SK-N-SH (cell line): ENCODE results near the gene MAPRE3. TPM values are rescaled to one million over a fixed set of nuclear protein-coding genes. Genes with fewer than 3 reads are reported as not detected.

ENCODE experiments used
- CTCF ChIA-PET: fragments of 300-600, 350-600 bp; formaldehyde crosslinking; extraction: SDS; loops from one replicate; lab custom pipeline; 2021; lab: Yijun Ruan, JAX
- POLR2A ChIA-PET: fragments of 350-600 bp; sonication (Branson Sonifier 250); formaldehyde crosslinking; extraction: SDS; loops from one replicate; lab custom pipeline; 2020; ENCODE audit warnings: antibody characterized with exemption, inconsistent platforms; lab: Yijun Ruan, JAX
- DNase-seq: peaks from one replicate; pipeline ENCODE4 v3.0.0; 2012
- H2AFZ ChIP-seq: fragments of 200-600 bp; sonication (generic); 2 replicates; pipeline ENCODE4 v1.8.1; 2016; ENCODE audit warnings: antibody characterized with exemption, mild to moderate bottlenecking, low read depth
- H3F3A ChIP-seq: fragments of 200-600 bp; sonication (generic); replicated peaks from 2 replicates; pipeline ENCODE3; 2016; ENCODE audit warnings: antibody characterized with exemption, mild to moderate bottlenecking; ENCODE audit not compliant: insufficient read depth
- H3K27ac ChIP-seq, 2 experiments: fragments of 200-500 bp in 1 of 2; fragments of 200-600 bp in 1 of 2; sonication (Bioruptor generic) in 1 of 2; sonication (generic), shearing (Covaris generic) in 1 of 2; 2 replicates each; pipeline versions ENCODE4 v1.5.1 to v1.6.1; 2014 to 2016; ENCODE audit warnings: low read depth in 2 of 2, inconsistent platforms in 1 of 2, low read length in 1 of 2, mild to moderate bottlenecking in 1 of 2, mixed read lengths in 1 of 2
- H3K27me3 ChIP-seq: fragments of 200-600 bp; sonication (generic), shearing (Covaris generic); 2 replicates; pipeline ENCODE4 v1.6.1; 2016; ENCODE audit warnings: mixed run types; ENCODE audit not compliant: insufficient read depth
- H3K36me3 ChIP-seq, 2 experiments: fragments of 200-500 bp in 1 of 2; fragments of 200-600 bp in 1 of 2; sonication (Bioruptor generic) in 1 of 2; sonication (generic) in 1 of 2; replicated peaks in 1 of 2; 2 replicates each; pipeline versions ENCODE3 to v1.5.1; 2014 to 2016; ENCODE audit warnings: low read length in 1 of 2, mild to moderate bottlenecking in 1 of 2; ENCODE audit not compliant: insufficient read depth in 2 of 2, control insufficient read depth in 1 of 2
- H3K4me1 ChIP-seq, 2 experiments: fragments of 200-500 bp in 1 of 2; fragments of 200-600 bp in 1 of 2; sonication (Bioruptor generic) in 1 of 2; sonication (generic), shearing (Covaris generic) in 1 of 2; 2 replicates each; pipeline versions ENCODE4 v1.5.1 to v1.6.1; 2014 to 2016; ENCODE audit warnings: low read depth in 1 of 2, low read length in 1 of 2, mixed run types in 1 of 2; ENCODE audit not compliant: insufficient read depth in 2 of 2, control insufficient read depth in 1 of 2
- H3K4me2 ChIP-seq: fragments of 200-600 bp; sonication (generic), shearing (Covaris generic); 2 replicates; pipeline ENCODE4 v1.6.1; 2017; ENCODE audit warnings: mixed run types
- H3K4me3 ChIP-seq, 2 experiments: fragments of 200-500 bp in 1 of 2; fragments of 200-600 bp in 1 of 2; sonication (Bioruptor generic) in 1 of 2; sonication (generic), shearing (Covaris generic) in 1 of 2; 2 replicates each; pipeline versions ENCODE4 v1.5.1 to v1.8.1; 2014 to 2016; ENCODE audit warnings: low read depth in 2 of 2, inconsistent platforms in 1 of 2, low read length in 1 of 2, mild to moderate bottlenecking in 1 of 2, mixed read lengths in 1 of 2, moderate library complexity in 1 of 2
- H3K79me2 ChIP-seq: fragments of 200-600 bp; sonication (generic); 2 replicates; pipeline ENCODE4 v1.8.1; 2017; ENCODE audit warnings: mild to moderate bottlenecking; ENCODE audit not compliant: insufficient read depth
- H3K9ac ChIP-seq: fragments of 200-600 bp; sonication (generic); 2 replicates; pipeline ENCODE4 v1.6.1; 2017; ENCODE audit warnings: mixed run types
- H3K9me2 ChIP-seq: fragments of 200-600 bp; sonication (generic); 2 replicates; pipeline ENCODE4 v1.6.1; 2017; ENCODE audit warnings: mixed run types
- H3K9me3 ChIP-seq: fragments of 200-600 bp; sonication (generic); 2 replicates; pipeline ENCODE4 v1.6.1; 2017; ENCODE audit warnings: mixed run types, mild to moderate bottlenecking, moderate library complexity
- H4K20me1 ChIP-seq: fragments of 200-600 bp; sonication (generic); 2 replicates; pipeline ENCODE4 v1.6.1; 2017; ENCODE audit warnings: mild to moderate bottlenecking, mixed run types; ENCODE audit not compliant: insufficient read depth
- ELF1 ChIP-seq: IDR thresholded peaks from 2 replicates; pipeline ENCODE4 v1.4.0; 2012
- EZH2phosphoT487 ChIP-seq: fragments of 200-600 bp; sonication (generic); IDR thresholded peaks from 2 replicates; pipeline ENCODE4 v1.6.1; 2017; ENCODE audit warnings: low read depth, mixed run types, mild to moderate bottlenecking, antibody characterized with exemption, moderate library complexity, borderline replicate concordance
- JUND ChIP-seq: IDR thresholded peaks from 2 replicates; pipeline ENCODE4 v1.4.0; 2012
- MXI1 ChIP-seq: IDR thresholded peaks from 2 replicates; pipeline ENCODE4 v1.6.1; 2012; ENCODE audit warnings: mild to moderate bottlenecking, low read depth, low read length, improper control_type of control experiment
- POLR2AphosphoS5 ChIP-seq: IDR thresholded peaks from 2 replicates; pipeline ENCODE4 v1.6.1; 2012; ENCODE audit warnings: low read depth, low read length
- TEAD4 ChIP-seq: IDR thresholded peaks from 2 replicates; pipeline ENCODE4 v1.4.0; 2012; ENCODE audit warnings: mild to moderate bottlenecking, borderline replicate concordance; ENCODE audit not compliant: insufficient read depth
- YY1 ChIP-seq: IDR thresholded peaks from 2 replicates; pipeline ENCODE4 v1.4.0; 2012; ENCODE audit warnings: low read depth, mild to moderate bottlenecking
- WGBS: methylation state at CpG from one replicate; pipeline ENCODE4 v1.1.6; 2017; ENCODE audit warnings: low lambda C conversion rate; 5-methylcytosine and 5-hydroxymethylcytosine counted together
- polyA plus RNA-seq, 3 experiments: library from polyadenylated mRNA; depleted of rRNA; stranded (reverse); fragments of >200 nt; gene quantifications; 2 replicates each; pipeline ENCODE4 v1.2.3, GENCODE V29; 2012
- TF ChIP-seq, protein P1 (sequence below): IDR thresholded peaks from 2 replicates; pipeline ENCODE4 v1.4.0; 2012; ENCODE audit warnings: low read depth
- TF ChIP-seq, protein P2 (sequence below): fragments of 150-350 bp; IDR thresholded peaks from 2 replicates; pipeline ENCODE4 v1.6.1; 2016; ENCODE audit warnings: mild to moderate bottlenecking, low read depth, low read length
- TF ChIP-seq, protein P3 (sequence below): IDR thresholded peaks from 2 replicates; pipeline ENCODE4 v1.6.1; 2012; ENCODE audit warnings: mild to moderate bottlenecking, low read depth, low read length, moderate library complexity
- TF ChIP-seq, protein P4 (sequence below): IDR thresholded peaks from 2 replicates; pipeline ENCODE4 v1.4.0; 2012; ENCODE audit warnings: low read depth, borderline replicate concordance
- TF ChIP-seq, protein P5 (sequence below): IDR thresholded peaks from 2 replicates; pipeline ENCODE4 v1.4.0; 2012; ENCODE audit warnings: low read depth, borderline replicate concordance

MAPRE3 gene
- polyA plus RNA-seq, 1 of the 3 experiments (the other 2 are of a cell fraction): 24.4 TPM

DNA sequence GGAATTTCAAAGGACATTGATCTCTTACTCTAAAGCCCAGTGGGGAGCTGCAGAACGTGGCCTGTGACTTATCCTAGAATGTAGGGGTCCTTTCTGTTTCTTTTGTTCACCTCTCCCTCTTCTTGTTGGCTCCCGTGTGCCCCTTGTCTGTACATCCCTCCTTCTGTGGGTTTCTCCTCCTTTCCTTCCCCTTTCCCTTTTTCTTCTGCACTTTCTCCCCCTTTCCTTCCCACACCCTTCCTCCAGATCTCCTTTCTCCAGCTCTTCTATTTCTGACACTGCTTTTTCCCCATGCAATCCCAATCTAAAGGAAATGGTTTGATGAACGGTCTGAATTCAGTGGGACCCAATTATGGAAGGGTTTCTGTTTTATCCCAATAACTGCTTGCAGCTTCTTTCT, 35.5 kb upstream of the MAPRE3 start:
- H3K27ac ChIP-seq: no peak overlapping the region
- H3K4me1 ChIP-seq: no peaks in the 10 kb centered on the region
- H3K79me2 ChIP-seq: no peaks in the 10 kb centered on the region
- ChIA-PET CTCF (interaction anchor here (0.9 to 16.0 kb wide), 5 partner anchors 8 to 87 kb away, joined by 3 to 677 read pairs (median 72); partner anchors contain the start of gene DPYSL5), POLR2A (no interaction called here)
- no peak overlapping the region for H3K4me2 ChIP-seq
- H4K20me1 ChIP-seq: no peaks in the 10 kb centered on the region
- no peaks in the 10 kb centered on the region for H3K36me3 ChIP-seq
- H3K9me3 ChIP-seq: no peaks in the 10 kb centered on the region
- H3K9ac ChIP-seq: no peak overlapping the region
- 46% methylated on average over 3 of the region's 3 CpGs for WGBS
- H3F3A ChIP-seq: no peaks in the 10 kb centered on the region
- TF ChIP-seq JUND: no peak
- TF ChIP-seq TEAD4: no peak
- no peak for TF ChIP-seq POLR2AphosphoS5
- TF ChIP-seq, protein P1, sequence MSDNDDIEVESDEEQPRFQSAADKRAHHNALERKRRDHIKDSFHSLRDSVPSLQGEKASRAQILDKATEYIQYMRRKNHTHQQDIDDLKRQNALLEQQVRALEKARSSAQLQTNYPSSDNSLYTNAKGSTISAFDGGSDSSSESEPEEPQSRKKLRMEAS: no peak
- no peak for TF ChIP-seq EZH2phosphoT487
- TF ChIP-seq ELF1: no peak
- TF ChIP-seq, protein P2, sequence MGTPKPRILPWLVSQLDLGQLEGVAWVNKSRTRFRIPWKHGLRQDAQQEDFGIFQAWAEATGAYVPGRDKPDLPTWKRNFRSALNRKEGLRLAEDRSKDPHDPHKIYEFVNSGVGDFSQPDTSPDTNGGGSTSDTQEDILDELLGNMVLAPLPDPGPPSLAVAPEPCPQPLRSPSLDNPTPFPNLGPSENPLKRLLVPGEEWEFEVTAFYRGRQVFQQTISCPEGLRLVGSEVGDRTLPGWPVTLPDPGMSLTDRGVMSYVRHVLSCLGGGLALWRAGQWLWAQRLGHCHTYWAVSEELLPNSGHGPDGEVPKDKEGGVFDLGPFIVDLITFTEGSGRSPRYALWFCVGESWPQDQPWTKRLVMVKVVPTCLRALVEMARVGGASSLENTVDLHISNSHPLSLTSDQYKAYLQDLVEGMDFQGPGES: no peak
- no peak for TF ChIP-seq YY1
- no peak for TF ChIP-seq MXI1
- TF ChIP-seq, protein P3, sequence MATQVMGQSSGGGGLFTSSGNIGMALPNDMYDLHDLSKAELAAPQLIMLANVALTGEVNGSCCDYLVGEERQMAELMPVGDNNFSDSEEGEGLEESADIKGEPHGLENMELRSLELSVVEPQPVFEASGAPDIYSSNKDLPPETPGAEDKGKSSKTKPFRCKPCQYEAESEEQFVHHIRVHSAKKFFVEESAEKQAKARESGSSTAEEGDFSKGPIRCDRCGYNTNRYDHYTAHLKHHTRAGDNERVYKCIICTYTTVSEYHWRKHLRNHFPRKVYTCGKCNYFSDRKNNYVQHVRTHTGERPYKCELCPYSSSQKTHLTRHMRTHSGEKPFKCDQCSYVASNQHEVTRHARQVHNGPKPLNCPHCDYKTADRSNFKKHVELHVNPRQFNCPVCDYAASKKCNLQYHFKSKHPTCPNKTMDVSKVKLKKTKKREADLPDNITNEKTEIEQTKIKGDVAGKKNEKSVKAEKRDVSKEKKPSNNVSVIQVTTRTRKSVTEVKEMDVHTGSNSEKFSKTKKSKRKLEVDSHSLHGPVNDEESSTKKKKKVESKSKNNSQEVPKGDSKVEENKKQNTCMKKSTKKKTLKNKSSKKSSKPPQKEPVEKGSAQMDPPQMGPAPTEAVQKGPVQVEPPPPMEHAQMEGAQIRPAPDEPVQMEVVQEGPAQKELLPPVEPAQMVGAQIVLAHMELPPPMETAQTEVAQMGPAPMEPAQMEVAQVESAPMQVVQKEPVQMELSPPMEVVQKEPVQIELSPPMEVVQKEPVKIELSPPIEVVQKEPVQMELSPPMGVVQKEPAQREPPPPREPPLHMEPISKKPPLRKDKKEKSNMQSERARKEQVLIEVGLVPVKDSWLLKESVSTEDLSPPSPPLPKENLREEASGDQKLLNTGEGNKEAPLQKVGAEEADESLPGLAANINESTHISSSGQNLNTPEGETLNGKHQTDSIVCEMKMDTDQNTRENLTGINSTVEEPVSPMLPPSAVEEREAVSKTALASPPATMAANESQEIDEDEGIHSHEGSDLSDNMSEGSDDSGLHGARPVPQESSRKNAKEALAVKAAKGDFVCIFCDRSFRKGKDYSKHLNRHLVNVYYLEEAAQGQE: no peak
- TF ChIP-seq, protein P4, sequence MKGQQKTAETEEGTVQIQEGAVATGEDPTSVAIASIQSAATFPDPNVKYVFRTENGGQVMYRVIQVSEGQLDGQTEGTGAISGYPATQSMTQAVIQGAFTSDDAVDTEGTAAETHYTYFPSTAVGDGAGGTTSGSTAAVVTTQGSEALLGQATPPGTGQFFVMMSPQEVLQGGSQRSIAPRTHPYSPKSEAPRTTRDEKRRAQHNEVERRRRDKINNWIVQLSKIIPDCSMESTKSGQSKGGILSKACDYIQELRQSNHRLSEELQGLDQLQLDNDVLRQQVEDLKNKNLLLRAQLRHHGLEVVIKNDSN: no peak
- peaks cover 40% of the 10 kb centered on the region for H3K27me3 ChIP-seq
- H3K4me3 ChIP-seq: no peak overlapping the region
- no peak for DNase-seq
- no peaks in the 10 kb centered on the region for H3K9me2 ChIP-seq
- no peak overlapping the region for H2AFZ ChIP-seq

DNA sequence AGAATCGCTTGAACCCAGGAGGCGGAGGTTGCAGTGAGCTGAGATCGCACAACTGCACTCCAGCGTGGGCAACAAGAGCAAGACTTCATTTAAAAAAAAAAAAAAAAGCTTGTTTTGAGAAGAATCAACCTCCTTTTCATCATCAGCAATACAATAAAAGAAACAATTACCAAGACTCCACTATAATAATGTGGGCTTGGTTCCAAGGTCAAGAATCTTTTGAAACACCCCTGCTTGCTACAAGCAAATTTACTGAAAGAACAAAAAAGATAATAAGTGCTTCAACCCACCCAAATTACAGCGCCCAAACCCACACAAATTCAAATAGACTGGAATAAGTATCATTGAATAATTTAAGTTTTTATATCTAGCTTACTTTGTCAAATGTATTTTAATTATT, 33.6 kb upstream of the MAPRE3 start:
- POLR2A ChIA-PET: interaction anchor here (1.2 kb wide), 2 partner anchors 14 to 91 kb away, joined by 4 read pairs; no protein-coding TSS in a partner anchor
- WGBS: 73% methylated on average over 5 of the region's 5 CpGs
- H3K27ac ChIP-seq: no peak overlapping the region

More for the DNA sequence above, 33.6 kb upstream of the MAPRE3 start:
- Histone ChIP-seq H3F3A (no peaks in the 10 kb centered on the region), H3K9me2 (no peaks in the 10 kb centered on the region), H2AFZ (no peak overlapping the region), H3K9me3 (no peaks in the 10 kb centered on the region), H3K79me2 (no peaks in the 10 kb centered on the region), H3K27me3 (peaks cover 41% of the 10 kb centered on the region), H3K4me2 (no peak overlapping the region), H3K36me3 (no peaks in the 10 kb centered on the region), H3K9ac (no peak overlapping the region), H3K4me3 (no peak overlapping the region), H4K20me1 (no peaks in the 10 kb centered on the region), H3K4me1 (peaks cover 0 to 3% of the 10 kb centered on the region in 2 experiments; a peak in 1 of 4 replicates)
- DNase-seq: no peak
- TF ChIP-seq MXI1: no peak
- TF ChIP-seq, protein P5, sequence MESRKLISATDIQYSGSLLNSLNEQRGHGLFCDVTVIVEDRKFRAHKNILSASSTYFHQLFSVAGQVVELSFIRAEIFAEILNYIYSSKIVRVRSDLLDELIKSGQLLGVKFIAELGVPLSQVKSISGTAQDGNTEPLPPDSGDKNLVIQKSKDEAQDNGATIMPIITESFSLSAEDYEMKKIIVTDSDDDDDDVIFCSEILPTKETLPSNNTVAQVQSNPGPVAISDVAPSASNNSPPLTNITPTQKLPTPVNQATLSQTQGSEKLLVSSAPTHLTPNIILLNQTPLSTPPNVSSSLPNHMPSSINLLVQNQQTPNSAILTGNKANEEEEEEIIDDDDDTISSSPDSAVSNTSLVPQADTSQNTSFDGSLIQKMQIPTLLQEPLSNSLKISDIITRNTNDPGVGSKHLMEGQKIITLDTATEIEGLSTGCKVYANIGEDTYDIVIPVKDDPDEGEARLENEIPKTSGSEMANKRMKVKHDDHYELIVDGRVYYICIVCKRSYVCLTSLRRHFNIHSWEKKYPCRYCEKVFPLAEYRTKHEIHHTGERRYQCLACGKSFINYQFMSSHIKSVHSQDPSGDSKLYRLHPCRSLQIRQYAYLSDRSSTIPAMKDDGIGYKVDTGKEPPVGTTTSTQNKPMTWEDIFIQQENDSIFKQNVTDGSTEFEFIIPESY: no peak
- CTCF ChIA-PET: interaction anchor here (0.7 to 16.0 kb wide), 8 partner anchors 11 to 89 kb away, joined by 3 to 677 read pairs (median 8); partner anchors contain the start of gene DPYSL5
